Thoracic aorta (tissue), 2 donors: ENCODE data around the gene FAAP100. TPM values are rescaled to one million over a fixed set of nuclear protein-coding genes. Genes with fewer than 3 reads are reported as not detected.
A peak's percentile ranks its signal among the peaks of the same experiment; 100 is the strongest.

Experiments
- ATAC-seq: fragments of 150-250 bp; one replicate; pipeline ENCODE4 v1.8.0; 2017; ENCODE audit warnings: low read depth; ENCODE audit not compliant: insufficient number of reproducible peaks, low FRiP score
- DNase-seq: peaks from one replicate; pipeline ENCODE4 v3.0.0-alpha.2; 2020; ENCODE audit warnings: low spot score
- H3K27ac ChIP-seq, 2 donors: fragments of 200-600 bp; sonication (generic); 1 replicate in 1 of 2; 2 replicates in 1 of 2; pipeline ENCODE4 v1.5.1; 2016; ENCODE audit warnings: mild to moderate bottlenecking in 2 of 2, moderate library complexity in 2 of 2
- H3K27me3 ChIP-seq: fragments of 200-600 bp; sonication (generic); replicated peaks from 2 replicates; pipeline ENCODE4 v1.6.0; 2016; ENCODE audit warnings: mild to moderate bottlenecking; ENCODE audit not compliant: insufficient read depth
- H3K36me3 ChIP-seq: fragments of 200-600 bp; sonication (generic); one replicate; pipeline ENCODE4 v1.5.1; 2016
- H3K4me1 ChIP-seq, 2 donors: fragments of 200-600 bp; sonication (generic); 1 replicate in 1 of 2; 2 replicates in 1 of 2; pipeline versions ENCODE4 v1.5.1 to v1.6.0; 2016; ENCODE audit warnings: low read depth in 2 of 2, mild to moderate bottlenecking in 1 of 2; ENCODE audit not compliant: control insufficient read depth in 1 of 2
- H3K4me3 ChIP-seq: fragments of 200-600 bp; sonication (generic); 2 replicates; pipeline ENCODE4 v1.5.1; 2016; ENCODE audit warnings: mild to moderate bottlenecking
- H3K9me3 ChIP-seq: fragments of 200-600 bp; sonication (generic); 2 replicates; pipeline ENCODE4 v1.5.1; 2016
- total RNA-seq, 2 donors: library from RNA; depleted of rRNA; stranded (reverse); fragments of >200 nt; gene quantifications; one replicate each; pipeline versions ENCODE4 v1.1.0 to v1.2.3, GENCODE V29; 2016
- TF ChIP-seq, protein P1 (sequence below): fragments of 200-600 bp; sonication (generic); IDR thresholded peaks from one replicate; pipeline ENCODE4 v1.5.1; 2019; ENCODE audit warnings: antibody characterized with exemption

The FAAP100 gene
- total RNA-seq, 2 donors from 2014 or later, result 43.2 to 57.9 TPM

GRCh38 chr17:81524039-81524864 lies 27.9 kb downstream of the FAAP100 start:
- Histone ChIP-seq H3K4me1 (peaks cover 9 to 41% of the 10 kb centered on the region in 2 donors), H3K27me3 (no peaks in the 10 kb centered on the region), H3K4me3 (no peak overlapping the region), H3K9me3 (no peaks in the 10 kb centered on the region), H3K27ac (no peak overlapping the region), H3K36me3 (no peaks in the 10 kb centered on the region)
- ATAC-seq (no peak), DNase-seq (no peak)
- TF ChIP-seq, protein P1, sequence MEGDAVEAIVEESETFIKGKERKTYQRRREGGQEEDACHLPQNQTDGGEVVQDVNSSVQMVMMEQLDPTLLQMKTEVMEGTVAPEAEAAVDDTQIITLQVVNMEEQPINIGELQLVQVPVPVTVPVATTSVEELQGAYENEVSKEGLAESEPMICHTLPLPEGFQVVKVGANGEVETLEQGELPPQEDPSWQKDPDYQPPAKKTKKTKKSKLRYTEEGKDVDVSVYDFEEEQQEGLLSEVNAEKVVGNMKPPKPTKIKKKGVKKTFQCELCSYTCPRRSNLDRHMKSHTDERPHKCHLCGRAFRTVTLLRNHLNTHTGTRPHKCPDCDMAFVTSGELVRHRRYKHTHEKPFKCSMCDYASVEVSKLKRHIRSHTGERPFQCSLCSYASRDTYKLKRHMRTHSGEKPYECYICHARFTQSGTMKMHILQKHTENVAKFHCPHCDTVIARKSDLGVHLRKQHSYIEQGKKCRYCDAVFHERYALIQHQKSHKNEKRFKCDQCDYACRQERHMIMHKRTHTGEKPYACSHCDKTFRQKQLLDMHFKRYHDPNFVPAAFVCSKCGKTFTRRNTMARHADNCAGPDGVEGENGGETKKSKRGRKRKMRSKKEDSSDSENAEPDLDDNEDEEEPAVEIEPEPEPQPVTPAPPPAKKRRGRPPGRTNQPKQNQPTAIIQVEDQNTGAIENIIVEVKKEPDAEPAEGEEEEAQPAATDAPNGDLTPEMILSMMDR, result no peak

DNA sequence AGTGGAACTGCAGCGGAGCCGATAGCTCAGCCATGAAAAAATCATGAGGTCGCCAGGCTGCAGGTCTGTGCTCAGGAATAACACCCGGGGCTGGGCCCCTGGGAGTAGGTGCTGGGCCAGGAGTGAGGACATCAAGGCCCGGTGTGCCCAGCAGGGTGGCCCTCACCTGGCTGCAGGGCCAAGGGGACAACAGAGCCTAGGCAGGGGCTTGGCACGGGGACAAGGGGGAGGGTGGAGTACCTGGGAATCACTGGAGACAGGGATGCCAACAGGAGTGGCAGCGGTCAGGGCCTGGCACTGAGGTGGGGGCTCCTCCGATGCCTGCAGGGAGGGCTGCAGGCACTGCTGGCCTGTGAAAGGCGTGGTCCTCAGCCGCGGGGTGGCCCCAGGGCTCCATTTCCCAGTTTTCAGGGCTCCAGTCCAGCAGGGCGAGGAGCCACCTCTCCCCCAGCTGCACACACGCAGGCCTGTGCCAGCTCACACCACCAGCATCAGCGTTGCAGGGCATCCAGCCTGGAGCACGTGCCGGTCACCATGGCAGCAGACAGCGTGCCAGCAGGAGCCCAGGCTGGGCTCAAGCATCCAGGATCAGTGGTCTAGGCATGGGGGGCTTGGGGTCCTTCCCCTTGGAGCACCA lies 28.6 kb downstream of the FAAP100 start:
- Histone ChIP-seq H3K4me1 (peaks cover 12 to 48% of the 10 kb centered on the region in 2 donors), H3K4me3 (peak overlapping the region; percentile 12), H3K27ac (no peak overlapping the region), H3K9me3 (no peaks in the 10 kb centered on the region), H3K27me3 (no peaks in the 10 kb centered on the region), H3K36me3 (no peaks in the 10 kb centered on the region)
- ATAC-seq (no peak), DNase-seq (no peak)
- TF ChIP-seq, protein P1, result no peak

DNA sequence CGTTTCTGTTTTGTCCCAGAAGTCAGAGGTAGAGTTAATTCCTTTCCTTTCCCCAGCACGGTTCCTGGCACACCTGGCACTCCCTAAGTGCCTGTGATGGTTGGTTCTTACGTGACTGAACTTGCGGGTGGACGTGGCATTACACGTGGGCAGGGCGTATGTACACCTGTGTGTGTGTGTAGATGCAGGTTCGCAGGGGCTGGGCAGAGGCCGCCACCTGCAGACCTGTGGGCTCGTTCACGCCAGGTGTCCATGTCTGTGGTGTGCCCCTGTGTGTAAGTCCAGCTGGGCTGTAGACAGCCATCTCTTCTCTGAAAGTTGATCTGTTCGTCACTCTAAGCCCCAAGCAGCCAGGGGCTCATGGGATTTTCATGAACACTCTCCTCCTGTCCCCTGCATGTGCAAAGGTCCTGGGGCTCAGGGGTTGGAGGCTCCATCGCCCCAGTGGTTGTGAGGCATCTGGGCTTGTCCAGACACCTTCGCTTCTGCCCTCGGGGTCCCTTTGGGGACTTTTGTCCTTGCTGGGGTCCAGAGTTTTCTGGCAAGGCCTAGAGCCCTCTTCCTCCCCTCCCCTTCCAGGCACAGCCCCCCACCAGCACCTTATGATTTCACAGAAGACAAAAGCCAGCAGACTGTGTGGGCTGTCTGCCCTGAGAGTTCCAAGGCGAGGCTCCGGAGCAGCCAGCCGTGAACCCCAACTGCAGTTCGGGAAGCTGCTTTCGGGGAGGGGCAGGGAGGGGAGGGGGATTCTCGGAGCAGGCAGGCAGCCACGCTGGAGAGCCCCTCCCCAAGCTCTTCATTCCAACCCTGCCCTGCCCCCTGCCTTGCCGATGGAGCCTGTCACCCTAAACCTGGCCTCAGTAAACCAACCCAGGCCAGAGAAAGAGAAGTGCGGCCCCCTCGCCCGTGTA lies 29.4 kb downstream of the FAAP100 start:
- Histone ChIP-seq H3K27me3 (no peaks in the 10 kb centered on the region), H3K36me3 (no peaks in the 10 kb centered on the region), H3K9me3 (no peaks in the 10 kb centered on the region), H3K4me3 (no peak overlapping the region), H3K4me1 (peaks cover 20 to 52% of the 10 kb centered on the region in 2 donors), H3K27ac (no peak overlapping the region)
- TF ChIP-seq, protein P1, result no peak
- no peak for ATAC-seq
- no peak for DNase-seq

GRCh38 chr17:81520021-81520901 lies 31.9 kb downstream of the FAAP100 start:
- Histone ChIP-seq H3K36me3 (no peaks in the 10 kb centered on the region), H3K9me3 (no peaks in the 10 kb centered on the region), H3K4me1 (peaks cover 41 to 63% of the 10 kb centered on the region in 2 donors), H3K27me3 (no peaks in the 10 kb centered on the region), H3K27ac (no peak overlapping the region), H3K4me3 (peak overlapping the region; percentile 99)
- TF ChIP-seq, protein P1, result no peak
- DNase-seq (no peak), ATAC-seq (no peak)
